Activated CD4-positive, alpha-beta memory T cell treated with anti-CD3 and anti-CD28 coated beads for 36 hours (primary cell): ENCODE results near the gene CADPS. TPM values are rescaled to one million over a fixed set of nuclear protein-coding genes. Genes with fewer than 3 reads are reported as not detected.

ENCODE experiments used
- CTCF ChIA-PET: fragments of 350-600 bp; sonication (Branson Sonifier 250); formaldehyde crosslinking; loops from one replicate; lab custom pipeline; 2021; ENCODE audit warnings: antibody characterized with exemption, inconsistent platforms; lab: Charles Lee
- POLR2A ChIA-PET: fragments of 350-600 bp; sonication (Branson Sonifier 250); formaldehyde crosslinking; loops from one replicate; lab custom pipeline; 2021; ENCODE audit warnings: antibody characterized with exemption; lab: Charles Lee
- DNase-seq: peaks from one replicate; pipeline ENCODE4 v3.0.0-alpha.2; 2020
- H3K27ac Mint-ChIP-seq: one replicate; pipeline ENCODE4 v1.8.0; 2021; ENCODE audit warnings: mixed read lengths
- H3K27me3 Mint-ChIP-seq: one replicate; pipeline ENCODE4 v1.8.0; 2021; ENCODE audit warnings: mixed read lengths
- H3K36me3 Mint-ChIP-seq: one replicate; pipeline ENCODE4 v1.8.0; 2021; ENCODE audit warnings: mixed read lengths
- H3K4me1 Mint-ChIP-seq: one replicate; pipeline ENCODE4 v1.8.0; 2021; ENCODE audit warnings: low read depth, mixed read lengths
- H3K4me3 Mint-ChIP-seq: one replicate; pipeline ENCODE4 v1.8.0; 2021; ENCODE audit warnings: mild to moderate bottlenecking, mixed read lengths
- H3K9me3 Mint-ChIP-seq: one replicate; pipeline ENCODE4 v1.8.0; 2021; ENCODE audit warnings: mixed read lengths
- intact Hi-C: fragments of 100-400 bp; cut with micrococcal nuclease; formaldehyde crosslinking; loops from one replicate; pipeline ENCODE4 v1.15.1; 2023
- total RNA-seq, 2 experiments: library from RNA; stranded (reverse); gene quantifications; one replicate each; pipeline ENCODE4 v1.2.3, GENCODE V29; 2021

Gene CADPS
- total RNA-seq, 2 experiments from 2014 or later: not detected

DNA sequence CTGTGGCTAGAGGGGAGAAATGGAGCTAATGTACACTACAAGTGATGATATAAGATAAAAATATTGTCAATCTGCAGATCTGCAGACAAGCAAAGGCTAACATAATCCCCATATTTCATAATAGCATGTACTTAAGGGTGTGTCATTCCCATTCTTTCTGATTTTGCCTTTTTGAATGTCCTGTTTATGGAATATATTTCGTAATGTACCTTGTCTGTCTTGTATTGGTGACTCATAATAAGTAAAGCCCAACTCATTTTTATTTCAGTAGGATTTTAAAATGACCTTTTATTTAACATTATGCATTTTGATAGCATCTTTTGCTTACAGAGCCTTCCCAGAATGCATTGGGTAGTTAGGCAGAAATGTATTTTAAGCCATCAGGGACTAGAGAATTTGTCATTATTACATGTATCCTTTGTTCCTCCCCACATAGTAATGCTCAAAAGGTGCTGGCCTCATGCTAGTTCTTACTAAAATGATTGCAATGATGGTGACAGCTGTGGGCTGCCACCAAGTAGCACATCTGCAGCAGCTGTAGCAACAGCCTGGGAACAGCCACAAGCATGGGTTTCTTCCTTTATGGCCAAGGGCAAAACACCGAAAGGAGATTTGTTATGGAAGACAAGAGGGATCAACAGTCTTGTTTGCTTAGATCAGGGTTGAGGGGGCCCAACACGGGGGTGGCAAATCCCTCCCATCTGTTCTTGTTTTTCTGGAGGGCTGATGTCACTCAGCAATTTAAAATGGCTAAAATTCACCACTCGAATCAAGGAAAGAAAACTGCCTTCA, 188.5 kb downstream of the CADPS start:
- Mint-ChIP-seq H3K27me3 (peaks cover 1% of the 10 kb centered on the region), H3K27ac (no peak overlapping the region), H3K9me3 (no peaks in the 10 kb centered on the region), H3K4me3 (no peak overlapping the region), H3K36me3 (no peaks in the 10 kb centered on the region), H3K4me1 (no peaks in the 10 kb centered on the region)
- ChIA-PET POLR2A (no interaction called here), CTCF (no interaction called here)
- intact Hi-C loops: no loop called here
- DNase-seq: no peak

DNA sequence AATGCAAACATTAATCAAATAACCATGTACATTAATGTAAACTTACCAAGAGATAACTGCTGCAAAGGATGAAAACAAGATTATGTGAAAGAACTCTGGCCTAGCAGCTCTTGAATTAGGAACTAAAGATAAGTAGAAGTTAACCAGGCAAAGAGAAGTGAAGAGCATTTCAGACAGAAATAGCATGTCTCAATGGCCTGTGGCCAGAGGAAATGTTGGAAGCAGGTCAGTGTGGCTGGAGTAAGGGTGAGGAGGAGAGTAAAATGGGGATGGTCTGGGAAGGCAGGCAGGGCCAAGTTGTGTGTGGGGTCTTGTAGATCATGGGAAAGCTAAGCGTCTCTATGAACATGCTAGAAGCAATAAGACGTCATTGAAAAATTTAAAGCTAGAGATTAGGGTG, 192.4 kb downstream of the CADPS start:
- intact Hi-C loops: no loop called here
- peaks cover 1% of the 10 kb centered on the region for H3K27me3 Mint-ChIP-seq

DNA sequence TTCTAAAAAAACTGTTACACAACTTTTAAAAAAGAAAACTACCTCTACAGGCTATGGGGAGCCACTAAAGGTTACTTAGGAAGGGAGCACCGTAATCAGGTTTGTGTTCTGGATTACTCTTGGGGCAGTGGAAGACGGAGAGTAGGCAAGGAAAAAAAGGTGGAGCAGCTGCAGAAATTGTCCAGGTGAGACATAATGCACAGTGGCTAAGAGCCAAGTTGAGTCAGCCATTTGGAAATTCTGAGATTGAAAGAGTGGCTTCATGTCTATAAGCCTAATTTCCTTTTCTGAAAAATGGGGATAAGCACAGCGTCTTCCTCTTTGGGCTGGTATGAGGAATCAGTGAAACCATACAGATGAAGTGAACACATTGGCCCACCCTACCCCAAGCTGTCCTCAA, 195.2 kb downstream of the CADPS start:
- H3K9me3 Mint-ChIP-seq: no peaks in the 10 kb centered on the region
- POLR2A ChIA-PET: no interaction called here

More for the DNA sequence above, 192.4 kb downstream of the CADPS start:
- CTCF ChIA-PET: no interaction called here
- H3K4me1 Mint-ChIP-seq: no peaks in the 10 kb centered on the region
- POLR2A ChIA-PET: no interaction called here
- H3K4me3 Mint-ChIP-seq: no peak overlapping the region
- DNase-seq: no peak
- H3K36me3 Mint-ChIP-seq: no peaks in the 10 kb centered on the region
- no peaks in the 10 kb centered on the region for H3K9me3 Mint-ChIP-seq
- no peak overlapping the region for H3K27ac Mint-ChIP-seq

DNA sequence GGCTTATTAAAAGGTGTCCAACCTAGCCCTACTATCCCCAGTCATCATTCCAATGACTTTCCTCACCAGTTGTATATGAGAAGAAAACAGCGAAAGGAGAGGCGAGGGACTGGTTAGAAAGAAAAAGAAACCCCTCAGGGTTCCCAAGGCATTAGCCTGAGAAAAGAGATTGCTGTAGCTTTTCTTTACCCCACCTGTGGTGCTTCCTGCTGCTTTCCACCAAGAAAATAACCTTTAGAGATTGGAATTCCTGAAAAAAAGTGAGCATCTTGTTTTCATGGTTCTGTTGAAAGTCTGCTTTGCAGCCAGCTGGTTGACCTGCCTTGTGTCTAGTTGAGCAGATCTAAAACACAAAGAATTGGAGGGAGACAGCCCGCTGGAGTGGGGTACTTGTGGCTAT, 196.4 kb downstream of the CADPS start:
- DNase-seq: no peak
- POLR2A ChIA-PET: no interaction called here
- Mint-ChIP-seq H3K27ac (no peak overlapping the region), H3K9me3 (no peaks in the 10 kb centered on the region), H3K27me3 (peaks cover 2% of the 10 kb centered on the region), H3K4me3 (no peak overlapping the region), H3K4me1 (no peaks in the 10 kb centered on the region), H3K36me3 (no peaks in the 10 kb centered on the region)
- CTCF ChIA-PET: no interaction called here
- intact Hi-C loops: no loop called here

More for the DNA sequence above, 195.2 kb downstream of the CADPS start:
- H3K36me3 Mint-ChIP-seq: no peaks in the 10 kb centered on the region
- peaks cover 2% of the 10 kb centered on the region for H3K27me3 Mint-ChIP-seq
- no peak overlapping the region for H3K27ac Mint-ChIP-seq
- H3K4me1 Mint-ChIP-seq: no peaks in the 10 kb centered on the region
- intact Hi-C loops: no loop called here
- H3K4me3 Mint-ChIP-seq: no peak overlapping the region
- CTCF ChIA-PET: interaction anchor here (1.0 kb wide), 1 partner anchor 12 kb away, joined by 3 read pairs; no protein-coding TSS in a partner anchor
- no peak for DNase-seq

DNA sequence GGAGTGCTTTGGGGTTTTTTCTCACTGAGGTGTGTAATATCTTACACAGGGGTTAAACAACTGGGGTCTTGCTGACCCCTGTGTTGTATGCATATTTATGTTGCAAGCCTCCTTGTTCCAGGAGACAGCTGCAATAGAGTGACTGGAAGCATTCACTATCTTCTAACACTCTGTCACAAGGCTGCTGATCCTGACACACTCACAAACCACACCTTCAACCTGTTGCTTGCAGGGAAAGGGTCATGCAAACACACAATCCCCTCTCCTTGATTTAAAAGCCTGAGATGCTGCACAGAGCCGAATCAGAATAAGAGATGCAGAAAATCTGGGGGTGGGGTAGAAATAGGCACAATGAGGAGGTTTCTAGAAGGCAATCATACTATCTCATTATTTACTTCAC, 197.3 kb downstream of the CADPS start:
- POLR2A ChIA-PET: no interaction called here
- Mint-ChIP-seq H3K27ac (no peak overlapping the region), H3K9me3 (no peaks in the 10 kb centered on the region), H3K27me3 (peaks cover 2% of the 10 kb centered on the region), H3K4me3 (no peak overlapping the region), H3K4me1 (no peaks in the 10 kb centered on the region), H3K36me3 (no peaks in the 10 kb centered on the region)
- intact Hi-C loops: no loop called here
- DNase-seq: no peak
- CTCF ChIA-PET: no interaction called here

DNA sequence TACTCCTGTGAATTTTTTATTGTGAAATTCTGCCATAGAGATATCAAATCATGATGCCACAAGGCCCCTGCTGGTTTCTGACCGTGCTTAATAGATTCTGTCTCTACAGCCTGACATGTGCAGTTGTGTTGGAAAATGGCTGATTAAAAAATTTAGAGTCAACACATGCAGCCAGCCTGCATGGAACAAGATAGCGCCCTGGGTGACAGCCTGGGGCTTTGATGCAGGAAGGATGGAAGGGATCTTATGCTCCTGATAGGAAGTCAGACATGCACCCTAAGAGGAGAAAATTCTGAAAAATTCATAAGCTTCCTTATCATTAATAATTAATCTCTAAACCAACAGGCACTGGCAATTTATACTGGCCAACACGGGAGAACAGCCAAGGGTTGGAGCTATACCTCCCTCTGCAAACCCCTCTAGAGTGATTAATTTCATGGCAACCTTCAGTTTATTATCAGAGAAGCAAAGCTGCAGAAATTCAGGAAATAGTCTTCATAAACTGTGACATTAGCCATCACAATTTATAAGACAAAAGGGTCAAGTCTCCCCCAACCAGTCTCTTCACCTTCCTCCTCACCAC, 198.4 kb downstream of the CADPS start:
- POLR2A ChIA-PET: no interaction called here
- intact Hi-C loops: no loop called here
- H3K4me1 Mint-ChIP-seq: no peaks in the 10 kb centered on the region

DNA sequence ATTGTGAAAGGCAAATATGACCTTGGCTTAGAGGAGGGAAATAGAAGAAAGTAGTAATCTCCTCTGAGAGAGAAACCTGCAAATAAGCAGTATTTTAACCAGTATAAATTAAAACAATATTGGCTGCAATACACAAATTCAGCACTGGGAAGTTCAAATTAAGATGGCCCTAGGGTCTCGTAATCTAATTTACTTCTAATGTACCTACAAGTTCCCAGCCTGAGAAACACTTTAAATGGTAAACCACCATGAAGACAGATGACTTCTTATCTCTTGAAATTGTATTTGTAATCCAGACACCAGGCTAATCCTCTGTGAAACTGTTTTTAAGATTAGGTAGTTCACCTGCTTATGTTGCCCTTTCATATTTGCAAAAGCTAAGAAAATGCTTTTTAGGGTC, 199.7 kb downstream of the CADPS start:
- no peak for DNase-seq
- no peak overlapping the region for H3K27ac Mint-ChIP-seq
- H3K4me1 Mint-ChIP-seq: no peaks in the 10 kb centered on the region
- ChIA-PET POLR2A (no interaction called here), CTCF (no interaction called here)
- no peaks in the 10 kb centered on the region for H3K36me3 Mint-ChIP-seq
- H3K9me3 Mint-ChIP-seq: no peaks in the 10 kb centered on the region
- H3K27me3 Mint-ChIP-seq: peaks cover 2% of the 10 kb centered on the region
- H3K4me3 Mint-ChIP-seq: no peak overlapping the region
- intact Hi-C loops: no loop called here

More for the DNA sequence above, 198.4 kb downstream of the CADPS start:
- H3K9me3 Mint-ChIP-seq: no peaks in the 10 kb centered on the region
- no peak overlapping the region for H3K27ac Mint-ChIP-seq
- CTCF ChIA-PET: no interaction called here
- no peaks in the 10 kb centered on the region for H3K36me3 Mint-ChIP-seq
- no peak for DNase-seq
- H3K27me3 Mint-ChIP-seq: peaks cover 2% of the 10 kb centered on the region
- no peak overlapping the region for H3K4me3 Mint-ChIP-seq

DNA sequence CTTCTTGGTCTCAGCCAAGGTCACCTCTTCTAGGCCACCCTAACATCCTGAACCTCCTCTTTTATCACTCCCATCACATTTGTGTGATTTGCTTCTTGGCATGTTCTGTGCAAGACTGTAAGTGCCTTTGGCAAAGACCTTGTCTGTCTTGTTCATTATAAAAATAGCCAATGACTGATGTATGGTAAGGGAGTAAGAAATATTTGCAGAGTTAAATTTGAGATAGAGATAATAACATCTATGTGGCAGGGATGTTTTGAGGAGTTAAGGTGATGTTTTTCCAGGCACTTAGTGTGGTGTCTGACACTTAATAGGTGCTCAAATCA, 202.3 kb downstream of the CADPS start:
- H3K27me3 Mint-ChIP-seq: peaks cover 2% of the 10 kb centered on the region
- intact Hi-C loops: no loop called here
- ChIA-PET CTCF (no interaction called here), POLR2A (no interaction called here)
- no peak overlapping the region for H3K27ac Mint-ChIP-seq
- no peak for DNase-seq
- H3K4me1 Mint-ChIP-seq: no peaks in the 10 kb centered on the region
- H3K36me3 Mint-ChIP-seq: no peaks in the 10 kb centered on the region
- H3K4me3 Mint-ChIP-seq: no peak overlapping the region
- no peaks in the 10 kb centered on the region for H3K9me3 Mint-ChIP-seq

DNA sequence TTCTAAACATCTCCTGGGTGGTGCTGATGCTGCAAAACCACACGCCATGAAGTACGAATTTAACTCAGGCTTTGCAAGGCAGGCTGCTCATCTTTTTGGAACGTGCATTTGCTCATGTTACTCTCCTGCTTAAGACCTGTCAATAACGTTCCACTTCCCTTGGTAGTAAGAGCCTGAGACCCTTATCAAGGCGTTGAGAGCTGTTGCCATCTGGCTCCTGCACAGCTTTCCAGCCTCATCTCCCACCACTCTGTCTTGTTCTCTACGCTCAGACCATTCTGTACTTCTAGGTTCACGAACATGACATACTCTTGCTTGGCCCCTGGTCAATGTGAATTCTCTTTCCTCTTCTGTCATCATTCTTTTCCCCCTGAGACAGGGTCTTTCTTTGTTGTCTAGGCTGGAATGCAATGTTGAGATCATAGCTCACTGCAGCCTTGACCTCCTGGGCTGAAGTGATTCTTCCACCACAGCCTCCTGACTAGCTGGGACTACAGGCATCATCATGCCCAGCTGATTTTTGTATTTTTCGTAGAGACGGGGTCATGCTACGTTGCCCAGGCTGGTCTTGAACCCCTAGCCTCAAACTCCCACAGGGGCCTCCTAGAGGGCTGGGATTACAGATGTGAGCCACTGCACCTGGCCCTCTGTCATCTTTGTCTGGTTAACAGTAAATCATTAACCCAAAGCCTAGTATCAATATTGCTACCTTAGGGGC, 202.8 kb downstream of the CADPS start:
- H3K36me3 Mint-ChIP-seq: no peaks in the 10 kb centered on the region
- ChIA-PET POLR2A (no interaction called here), CTCF (no interaction called here)
- peaks cover 3% of the 10 kb centered on the region for H3K27me3 Mint-ChIP-seq
- intact Hi-C loops: no loop called here
- H3K4me3 Mint-ChIP-seq: no peak overlapping the region
- no peaks in the 10 kb centered on the region for H3K9me3 Mint-ChIP-seq
- no peak overlapping the region for H3K27ac Mint-ChIP-seq
- no peaks in the 10 kb centered on the region for H3K4me1 Mint-ChIP-seq
- DNase-seq: no peak

DNA sequence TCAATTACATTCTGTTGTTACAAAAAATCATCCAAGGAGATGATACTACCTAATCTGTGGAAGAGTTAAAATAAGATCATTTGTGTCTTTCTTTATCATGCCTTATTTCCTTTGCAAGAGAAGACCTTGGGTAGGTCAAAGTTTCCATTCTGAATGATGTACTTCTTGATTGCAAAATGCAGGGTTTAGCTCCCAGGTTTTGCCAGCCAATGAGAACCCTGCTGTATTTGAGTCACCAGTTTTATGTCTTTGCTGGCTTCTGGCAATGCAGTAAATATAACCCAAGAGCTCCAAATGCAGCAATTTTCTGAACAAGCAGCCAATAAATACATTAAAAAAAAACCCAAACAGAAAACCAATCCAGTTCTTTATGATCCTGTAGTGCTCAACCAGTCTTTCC, 204.9 kb downstream of the CADPS start:
- Mint-ChIP-seq H3K4me1 (no peaks in the 10 kb centered on the region), H3K9me3 (no peaks in the 10 kb centered on the region), H3K4me3 (no peak overlapping the region), H3K27ac (no peak overlapping the region), H3K36me3 (no peaks in the 10 kb centered on the region), H3K27me3 (peaks cover 1% of the 10 kb centered on the region)
- intact Hi-C loops: no loop called here
- ChIA-PET POLR2A (no interaction called here), CTCF (no interaction called here)
- no peak for DNase-seq

DNA sequence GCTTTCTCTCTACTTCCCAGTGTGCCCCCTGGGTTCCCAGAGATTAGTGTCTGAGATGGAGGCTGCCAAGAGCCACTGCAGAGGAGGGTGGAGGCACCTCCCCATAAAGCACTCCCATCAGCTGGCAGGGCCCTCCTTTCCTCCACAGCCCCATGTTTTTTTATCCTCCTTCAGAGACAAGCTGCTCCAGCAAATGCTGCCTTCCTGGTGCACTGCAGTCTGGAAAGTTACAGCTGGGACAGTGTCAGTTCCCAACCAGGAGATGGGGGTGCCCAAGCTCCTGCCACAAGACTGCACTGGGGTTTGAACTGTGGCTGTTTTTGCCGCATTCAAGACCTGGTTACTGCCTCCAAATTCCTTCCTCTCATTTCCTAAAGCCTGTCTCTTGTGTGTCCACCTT, 206.1 kb downstream of the CADPS start:
- H3K9me3 Mint-ChIP-seq: no peaks in the 10 kb centered on the region
- intact Hi-C loops: loop anchor here (5.0 kb wide), 2 partner anchors 558 to 1148 kb away; partner anchors contain the start of gene C3orf49
- H3K4me3 Mint-ChIP-seq: no peak overlapping the region
- peaks cover 1% of the 10 kb centered on the region for H3K27me3 Mint-ChIP-seq
- DNase-seq: no peak
- H3K4me1 Mint-ChIP-seq: no peaks in the 10 kb centered on the region
- no peak overlapping the region for H3K27ac Mint-ChIP-seq
- no peaks in the 10 kb centered on the region for H3K36me3 Mint-ChIP-seq
- POLR2A ChIA-PET: no interaction called here
- CTCF ChIA-PET: no interaction called here

DNA sequence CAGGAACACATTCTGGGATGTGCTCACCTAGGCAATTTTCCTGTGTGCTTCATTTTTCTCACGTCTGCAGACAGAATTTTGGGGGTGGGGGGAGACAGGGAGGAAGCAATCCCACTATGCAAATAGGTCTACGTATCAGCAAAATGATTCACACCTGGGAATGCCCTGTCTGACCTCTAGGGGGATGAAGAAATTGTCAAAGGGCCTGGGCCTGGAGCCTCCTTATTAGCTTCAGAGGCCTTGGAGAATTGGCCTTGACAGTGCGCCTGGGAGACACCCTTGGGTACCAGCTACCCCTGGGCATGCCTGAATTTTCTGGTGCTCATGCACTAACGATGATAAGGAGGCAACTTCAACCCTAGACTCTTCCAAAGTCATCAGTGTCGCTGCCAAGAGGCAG, 207.5 kb downstream of the CADPS start:
- POLR2A ChIA-PET: interaction anchor here (0.6 kb wide), 1 partner anchor 11 kb away, joined by 3 read pairs; no protein-coding TSS in a partner anchor
- H3K4me3 Mint-ChIP-seq: no peak overlapping the region
- no peaks in the 10 kb centered on the region for H3K9me3 Mint-ChIP-seq
- H3K27ac Mint-ChIP-seq: no peak overlapping the region
- no peaks in the 10 kb centered on the region for H3K36me3 Mint-ChIP-seq
- H3K27me3 Mint-ChIP-seq: peaks cover 1% of the 10 kb centered on the region
- H3K4me1 Mint-ChIP-seq: no peaks in the 10 kb centered on the region
- intact Hi-C loops: loop anchor here (5.0 kb wide), 2 partner anchors 560 to 1150 kb away; partner anchors contain the start of gene C3orf49
- CTCF ChIA-PET: interaction anchor here (0.9 to 1.0 kb wide), 2 partner anchors 12 to 45 kb away, joined by 3 to 4 read pairs; no protein-coding TSS in a partner anchor
- no peak for DNase-seq
